A673 (cell line): ENCODE results near the gene HPCAL4.

Experiments used
- EZH2 ChIP-seq: fragments of 200-600 bp; sonication (generic); IDR thresholded peaks from 2 replicates; pipeline ENCODE4 v1.6.1; 2017; ENCODE audit warnings: borderline replicate concordance, low read depth, mild to moderate bottlenecking, mixed read lengths, antibody characterized with exemption, low read length; ENCODE audit not compliant: poor library complexity, severe bottlenecking
- TF ChIP-seq, protein P1 (sequence below): fragments of 300-800, 200-600 bp; sonication (generic); conservative IDR thresholded peaks from 2 replicates; pipeline ENCODE4 v1.5.1; 2017; ENCODE audit warnings: low read depth, mild to moderate bottlenecking, antibody characterized with exemption, low read length, moderate library complexity, mixed read lengths

DNA sequence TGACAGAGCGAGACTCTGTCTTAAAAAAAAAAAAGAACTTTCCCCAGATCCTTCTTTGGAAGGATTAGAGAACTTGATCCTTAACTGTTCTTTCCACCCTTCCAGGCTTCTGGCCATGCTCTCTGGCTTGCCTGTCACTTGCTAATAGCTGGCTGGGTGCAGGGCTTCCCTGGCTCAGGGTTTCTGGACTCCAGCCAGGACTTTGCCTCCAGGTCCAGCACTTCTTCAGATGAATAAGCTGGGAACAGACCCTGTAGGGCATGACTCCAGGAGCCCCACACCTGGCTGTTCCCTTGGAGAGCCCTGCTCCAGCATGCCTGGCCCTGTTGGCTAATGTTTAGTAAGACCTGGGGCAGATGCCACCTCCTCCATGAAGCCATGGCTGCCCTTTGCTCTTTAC, 16.0 kb downstream of the HPCAL4 start:
- TF ChIP-seq, protein P1, sequence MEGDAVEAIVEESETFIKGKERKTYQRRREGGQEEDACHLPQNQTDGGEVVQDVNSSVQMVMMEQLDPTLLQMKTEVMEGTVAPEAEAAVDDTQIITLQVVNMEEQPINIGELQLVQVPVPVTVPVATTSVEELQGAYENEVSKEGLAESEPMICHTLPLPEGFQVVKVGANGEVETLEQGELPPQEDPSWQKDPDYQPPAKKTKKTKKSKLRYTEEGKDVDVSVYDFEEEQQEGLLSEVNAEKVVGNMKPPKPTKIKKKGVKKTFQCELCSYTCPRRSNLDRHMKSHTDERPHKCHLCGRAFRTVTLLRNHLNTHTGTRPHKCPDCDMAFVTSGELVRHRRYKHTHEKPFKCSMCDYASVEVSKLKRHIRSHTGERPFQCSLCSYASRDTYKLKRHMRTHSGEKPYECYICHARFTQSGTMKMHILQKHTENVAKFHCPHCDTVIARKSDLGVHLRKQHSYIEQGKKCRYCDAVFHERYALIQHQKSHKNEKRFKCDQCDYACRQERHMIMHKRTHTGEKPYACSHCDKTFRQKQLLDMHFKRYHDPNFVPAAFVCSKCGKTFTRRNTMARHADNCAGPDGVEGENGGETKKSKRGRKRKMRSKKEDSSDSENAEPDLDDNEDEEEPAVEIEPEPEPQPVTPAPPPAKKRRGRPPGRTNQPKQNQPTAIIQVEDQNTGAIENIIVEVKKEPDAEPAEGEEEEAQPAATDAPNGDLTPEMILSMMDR, result no peak
- TF ChIP-seq EZH2, result no peak
